AG04450 (cell line): ENCODE measurements around the gene FOXN4. TPM values are rescaled to one million over a fixed set of nuclear protein-coding genes. Genes with fewer than 3 reads are reported as not detected.

Source experiments
- CTCF ChIA-PET: fragments of 300-600, 350-600 bp; formaldehyde crosslinking; extraction: SDS; loops from one replicate; lab custom pipeline; 2022; ENCODE audit warnings: antibody characterized with exemption, inconsistent platforms; lab: Charles Lee
- POLR2A ChIA-PET: fragments of 350-600 bp; formaldehyde crosslinking; extraction: SDS; loops from one replicate; lab custom pipeline; 2021; ENCODE audit warnings: antibody characterized with exemption, inconsistent platforms; lab: Yijun Ruan, JAX
- DNase-seq: peaks from one replicate; pipeline ENCODE4 v3.0.0-alpha.2; 2011; ENCODE audit warnings: low read depth, low spot score
- H3K27ac ChIP-seq: one replicate; pipeline ENCODE4 v1.5.1; 2012; ENCODE audit warnings: low read depth, low read length, control low read depth
- H3K27me3 ChIP-seq: one replicate; pipeline ENCODE4 v1.6.0; 2012; ENCODE audit warnings: low read length; ENCODE audit not compliant: control insufficient read depth, insufficient read depth
- H3K4me3 ChIP-seq: 2 replicates; pipeline ENCODE4 v1.5.1; 2011; ENCODE audit warnings: mild to moderate bottlenecking, low read depth, low read length, control low read depth
- H3K9me3 ChIP-seq: 2 replicates; pipeline ENCODE4 v1.5.1; 2012; ENCODE audit warnings: low read length; ENCODE audit not compliant: control insufficient read depth, insufficient read depth
- CTCF ChIP-seq: IDR thresholded peaks from 2 replicates; pipeline ENCODE4 v1.5.1; 2011; ENCODE audit warnings: low read depth, low read length, control low read depth, inconsistent platforms
- polyA plus RNA-seq: library from polyadenylated mRNA; depleted of rRNA; stranded (reverse); fragments of >200 nt; gene quantifications from 2 replicates; pipeline ENCODE4 v1.2.3, GENCODE V29; 2011

The FOXN4 gene
- polyA plus RNA-seq, 1 experiment = not detected

- ChIA-PET POLR2A (no interaction called here), CTCF (no interaction called here)
- peaks cover 62% of the 10 kb centered on the region for H3K27me3 ChIP-seq
Observed at GRCh38 chr12:109305547-109305946, 3.5 kb downstream of the FOXN4 start.

DNA sequence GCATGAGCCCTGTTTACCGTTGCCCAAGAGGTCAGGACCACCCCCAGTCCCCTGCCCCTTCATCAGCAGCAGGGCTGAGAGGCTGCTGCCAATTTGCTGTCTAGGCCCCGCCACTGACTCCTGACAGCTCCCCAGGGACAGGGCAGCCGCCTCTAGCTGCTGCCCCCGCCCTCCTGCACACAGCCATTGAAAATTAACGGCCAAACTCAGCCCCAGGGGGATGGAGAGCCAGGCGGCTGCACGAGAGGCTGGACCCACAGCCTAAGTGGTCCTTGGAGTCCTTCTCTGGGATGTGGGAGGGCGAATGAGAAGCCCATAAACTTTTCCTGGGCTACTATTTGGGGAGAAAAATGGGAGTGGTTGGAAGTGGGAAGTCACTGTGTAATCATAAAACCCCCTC, 4.6 kb downstream of the FOXN4 start:
- POLR2A ChIA-PET = no interaction called here
- Histone ChIP-seq H3K27me3 (peaks cover 56% of the 10 kb centered on the region), H3K4me3 (no peak overlapping the region), H3K27ac (no peak overlapping the region), H3K9me3 (no peaks in the 10 kb centered on the region)
- DNase-seq = no peak
- CTCF ChIA-PET = no interaction called here
- no peak for TF ChIP-seq CTCF

More at GRCh38 chr12:109305547-109305946, 3.5 kb downstream of the FOXN4 start:
- no peak for DNase-seq
- Histone ChIP-seq H3K27ac (no peak overlapping the region), H3K9me3 (no peaks in the 10 kb centered on the region), H3K4me3 (no peak overlapping the region)
- TF ChIP-seq CTCF = no peak

GRCh38 chr12:109302770-109303169, 6.3 kb downstream of the FOXN4 start:
- no peak overlapping the region for H3K27ac ChIP-seq
- TF ChIP-seq CTCF = no peak
- peaks cover 43% of the 10 kb centered on the region for H3K27me3 ChIP-seq
- no peak for DNase-seq
- no peaks in the 10 kb centered on the region for H3K9me3 ChIP-seq
- CTCF ChIA-PET = interaction anchor here (1.1 kb wide), 1 partner anchor 125 kb away, joined by 3 read pairs; no protein-coding TSS in a partner anchor
- no peak overlapping the region for H3K4me3 ChIP-seq
- POLR2A ChIA-PET = no interaction called here

DNA sequence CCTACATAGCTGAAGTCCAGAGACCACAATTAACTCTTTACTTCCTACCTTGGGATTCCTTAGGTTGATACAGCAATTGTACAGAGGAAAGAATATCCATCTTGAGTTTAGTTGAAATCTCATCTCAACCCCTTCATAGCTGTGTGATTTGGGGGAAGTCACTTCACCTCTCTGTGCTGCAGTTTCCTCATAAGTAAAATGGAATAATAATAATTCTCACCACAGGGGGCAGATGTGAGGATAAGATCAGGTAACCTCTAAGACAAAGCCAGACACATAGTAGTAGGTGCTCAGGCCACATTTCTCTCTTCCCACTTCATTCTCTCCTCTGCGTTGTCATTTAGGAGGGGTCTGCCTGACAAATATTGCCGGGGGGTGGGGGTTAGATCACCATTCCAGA, 6.7 kb downstream of the FOXN4 start:
- H3K27me3 ChIP-seq = peaks cover 40% of the 10 kb centered on the region
- no peak overlapping the region for H3K4me3 ChIP-seq
- no peak for TF ChIP-seq CTCF
- ChIA-PET POLR2A (no interaction called here), CTCF (interaction anchor here (1.1 kb wide), 1 partner anchor 126 kb away, joined by 3 read pairs; no protein-coding TSS in a partner anchor)
- H3K9me3 ChIP-seq = no peaks in the 10 kb centered on the region
- no peak for DNase-seq
- H3K27ac ChIP-seq = no peak overlapping the region

DNA sequence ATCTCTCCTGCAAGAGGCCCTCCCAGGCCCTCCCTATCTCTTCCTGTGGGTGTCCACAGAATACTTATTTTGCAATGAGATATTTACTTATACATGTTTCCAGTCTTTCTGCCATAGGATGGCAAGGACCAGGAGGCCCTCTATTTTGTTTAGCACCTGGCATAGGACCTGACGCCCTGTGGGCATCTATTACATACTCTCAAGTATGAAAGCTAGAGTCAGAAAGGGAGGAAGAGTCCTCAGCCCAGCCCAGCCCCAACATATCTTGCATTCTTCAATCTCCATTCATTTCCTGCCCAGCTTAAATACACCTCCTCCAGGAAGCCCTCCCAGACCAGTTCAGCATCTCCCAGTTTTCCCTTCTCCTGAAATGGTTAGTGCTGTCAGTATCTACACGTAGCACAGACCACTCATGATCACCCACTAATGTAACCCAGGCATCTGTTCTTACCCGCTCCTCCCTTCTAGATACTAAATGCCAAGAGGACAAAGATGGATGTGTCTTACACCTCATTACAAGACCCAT, 7.4 kb downstream of the FOXN4 start:
- ChIA-PET CTCF (interaction anchor here (1.1 kb wide), 1 partner anchor 126 kb away, joined by 3 read pairs; no protein-coding TSS in a partner anchor), POLR2A (no interaction called here)
- TF ChIP-seq CTCF = no peak
- DNase-seq = no peak
- Histone ChIP-seq H3K27ac (no peak overlapping the region), H3K9me3 (no peaks in the 10 kb centered on the region), H3K4me3 (no peak overlapping the region), H3K27me3 (peaks cover 34% of the 10 kb centered on the region)
